ENCODE results near the gene CTIF.

CTIF gene

GRCh38 chr18:48534364-48534763, 4.5 kb upstream of the CTIF start:
- no peak for DNase-seq

DNA sequence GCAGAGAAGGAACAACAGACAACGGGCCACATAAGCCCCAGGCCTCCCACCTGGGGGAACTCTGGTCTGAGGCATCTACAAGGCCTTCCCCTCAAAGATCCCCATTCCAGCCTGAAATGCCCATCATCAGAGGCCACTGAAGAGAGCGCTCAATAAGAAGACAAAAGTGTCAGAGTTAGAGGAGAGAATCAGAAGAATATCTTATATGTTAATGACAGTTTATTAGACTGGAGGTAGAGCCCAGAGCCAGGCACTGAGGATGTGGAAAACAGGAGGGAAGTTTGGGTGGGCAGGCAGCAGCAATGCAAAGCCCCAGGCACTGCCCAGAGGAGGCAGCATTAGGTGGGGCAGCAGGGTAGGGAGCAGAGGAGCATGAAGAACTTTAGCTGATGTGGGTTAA, 2.9 kb upstream of the CTIF start:
- no peak for DNase-seq

DNA sequence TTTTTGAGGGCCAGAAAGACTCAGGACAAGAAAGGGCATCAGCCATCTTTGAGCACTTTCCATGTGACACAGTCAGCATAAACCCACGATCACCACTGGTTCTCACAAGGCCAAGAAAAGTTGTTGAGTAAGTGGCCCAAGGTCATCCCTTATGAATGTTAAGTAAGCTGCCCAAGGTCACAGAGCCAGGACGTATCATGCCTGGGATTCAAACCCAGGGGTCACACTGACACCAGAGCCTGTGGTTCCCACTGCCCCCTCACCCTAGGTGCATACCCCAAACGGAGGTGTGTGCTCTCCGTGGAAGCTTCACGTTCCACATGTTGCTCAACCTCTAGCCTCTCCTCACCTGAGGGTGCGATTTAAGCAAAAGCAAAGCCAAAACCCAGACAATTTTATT, 2.3 kb upstream of the CTIF start:
- no peak for DNase-seq

DNA sequence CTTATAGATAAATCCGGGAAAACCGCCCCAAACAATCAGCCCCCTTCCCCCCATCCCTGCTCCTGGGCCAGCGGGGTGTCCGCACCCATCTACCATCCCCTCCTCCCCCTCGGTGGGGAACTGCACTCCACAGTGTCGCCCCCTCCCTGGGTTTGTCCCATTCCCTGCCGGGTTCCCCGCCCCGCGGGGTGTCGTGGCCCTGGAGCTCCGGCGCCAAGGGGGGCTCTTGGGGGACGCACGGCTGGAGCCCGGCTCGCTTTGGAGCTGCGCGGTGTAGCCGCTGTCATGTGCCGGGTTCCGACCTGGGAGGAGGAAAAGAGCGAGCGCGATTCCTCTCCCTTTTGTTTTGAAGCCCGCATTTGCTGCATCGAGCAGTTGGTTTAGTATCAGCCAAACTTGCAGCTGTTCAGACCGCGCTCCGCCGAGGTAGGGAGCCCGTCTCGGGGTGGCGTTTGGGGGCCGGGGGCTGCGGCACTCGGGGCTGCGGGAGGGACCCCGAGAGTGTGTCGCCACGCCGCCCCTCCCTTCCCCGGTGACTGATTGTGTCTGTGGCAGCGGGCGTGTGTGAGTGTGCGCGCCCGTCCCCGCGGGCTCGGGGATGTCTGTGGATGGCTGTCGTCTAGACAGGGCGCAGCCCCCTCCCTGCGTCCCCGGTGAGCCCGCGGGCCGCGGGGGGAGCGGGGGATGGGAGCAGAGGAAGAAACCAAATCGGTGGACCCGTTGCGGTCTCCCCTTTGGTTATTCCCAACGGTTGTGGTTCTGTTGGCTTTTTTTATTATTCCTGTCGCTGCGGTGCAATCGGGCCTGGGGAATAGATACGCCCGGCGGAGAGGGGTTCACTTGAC, 797 bp downstream of the CTIF start:
- no peak for DNase-seq

- no peak for DNase-seq
These were observed 1.6 kb downstream of the CTIF start for GRCh38 chr18:48540251-48541025.

- DNase-seq, result no peak
These were observed 2.4 kb downstream of the CTIF start for GRCh38 chr18:48541026-48541746.

DNA sequence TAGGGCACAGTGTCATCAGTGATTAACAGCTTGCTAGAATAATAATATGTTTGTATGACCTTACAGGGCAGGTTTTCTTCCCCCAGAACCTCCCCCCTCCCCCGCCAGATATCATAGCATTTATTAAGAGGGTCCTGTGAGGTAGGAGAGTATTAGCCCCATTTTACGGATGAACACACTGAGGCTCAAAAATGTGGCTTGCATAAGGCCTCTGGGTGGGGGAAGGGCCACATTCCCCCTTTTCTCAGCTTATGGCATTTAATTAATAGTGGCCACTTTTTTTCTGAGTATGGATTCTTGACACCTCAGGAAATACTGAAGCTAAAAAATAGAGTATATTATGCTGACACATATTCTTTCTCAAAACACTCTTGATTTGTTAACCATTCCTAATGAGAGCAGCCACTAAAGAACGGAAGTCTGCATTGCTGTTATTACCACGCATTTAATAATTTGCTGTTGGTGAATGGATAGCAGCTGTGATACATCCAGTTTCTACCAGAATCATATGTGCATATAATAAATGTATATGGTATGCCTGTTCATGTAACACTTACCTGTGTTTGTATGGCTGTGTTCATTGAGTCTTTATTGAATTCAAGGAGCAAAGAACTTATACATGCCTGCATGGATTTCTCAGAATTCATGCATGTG, 3.0 kb downstream of the CTIF start:
- DNase-seq, result no peak

DNA sequence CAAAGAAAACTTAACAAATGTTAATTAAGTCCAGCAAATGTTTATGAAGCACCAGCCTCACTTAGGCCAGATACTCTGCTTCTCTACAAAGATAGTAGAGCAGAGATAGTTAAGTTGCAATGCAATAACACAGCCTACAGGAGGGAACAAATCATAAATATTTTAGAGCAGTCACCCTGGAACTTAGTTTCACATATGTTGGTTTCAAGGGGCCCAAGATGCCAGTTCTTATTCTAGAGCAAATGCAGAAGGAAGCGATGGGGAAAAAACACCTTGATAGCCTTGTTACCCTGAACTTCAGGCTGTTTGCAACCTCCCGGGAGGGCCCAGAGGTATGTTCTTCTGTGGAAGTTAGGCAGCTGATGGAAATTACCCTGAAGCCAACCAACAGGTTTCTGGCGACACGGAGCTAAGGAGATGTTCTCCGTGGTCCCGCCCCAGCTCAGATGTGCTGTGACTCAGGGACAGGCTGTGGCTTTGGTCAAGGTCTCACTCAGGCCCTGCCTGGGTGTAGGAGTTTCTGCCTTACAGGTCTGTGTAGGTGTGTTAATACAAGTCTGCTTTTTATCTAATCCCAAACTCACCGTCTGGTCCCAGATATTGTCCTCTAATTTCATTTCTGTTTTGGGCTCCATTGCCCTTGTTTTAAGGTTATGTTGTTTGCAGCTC, 3.8 kb downstream of the CTIF start:
- no peak for DNase-seq

DNA sequence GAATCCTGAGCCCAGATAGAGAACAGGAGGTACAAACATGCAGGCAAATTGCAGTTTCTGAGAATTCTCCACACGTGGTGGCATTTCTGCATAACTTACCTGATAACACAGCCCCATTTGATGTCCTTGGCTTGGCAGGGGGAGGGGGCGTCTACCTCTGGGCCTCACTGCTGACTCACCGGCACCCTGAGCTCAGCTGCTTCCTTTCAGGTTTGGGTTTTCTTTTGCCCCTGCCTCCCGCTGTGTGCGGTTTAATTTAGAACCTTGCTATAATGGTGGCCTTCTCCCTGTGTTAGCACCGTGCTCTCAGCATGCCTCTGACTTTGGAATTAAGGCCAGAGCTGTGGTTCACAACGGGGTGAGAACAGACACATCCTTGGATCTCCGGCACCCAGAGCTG, 4.4 kb downstream of the CTIF start:
- DNase-seq, result no peak

DNA sequence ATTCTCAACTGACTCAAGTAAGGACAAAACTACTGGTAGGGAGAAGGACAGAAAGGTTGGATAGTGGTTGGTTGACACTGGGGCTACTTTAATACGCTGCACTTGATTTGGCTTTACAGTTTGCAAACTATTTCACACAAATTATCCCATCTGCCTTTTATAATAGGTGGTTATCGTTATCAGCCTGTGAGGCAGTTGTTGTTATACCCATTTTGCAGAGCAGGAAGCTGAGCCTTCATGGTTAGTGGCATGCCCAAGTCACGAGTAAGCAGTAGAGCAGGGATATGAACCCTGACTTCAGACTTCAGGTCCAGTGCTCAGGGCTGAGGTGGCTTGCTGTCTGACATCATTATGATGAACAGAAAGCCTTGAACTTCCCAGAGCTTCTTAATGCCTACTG, 5.3 kb downstream of the CTIF start:
- no peak for DNase-seq

GRCh38 chr18:48544661-48545415, 6.0 kb downstream of the CTIF start:
- no peak for DNase-seq

- DNase-seq, result no peak
These were observed 7.0 kb downstream of the CTIF start for GRCh38 chr18:48545757-48546321.

- DNase-seq, result no peak
These were observed 7.6 kb downstream of the CTIF start for GRCh38 chr18:48546396-48546795.

DNA sequence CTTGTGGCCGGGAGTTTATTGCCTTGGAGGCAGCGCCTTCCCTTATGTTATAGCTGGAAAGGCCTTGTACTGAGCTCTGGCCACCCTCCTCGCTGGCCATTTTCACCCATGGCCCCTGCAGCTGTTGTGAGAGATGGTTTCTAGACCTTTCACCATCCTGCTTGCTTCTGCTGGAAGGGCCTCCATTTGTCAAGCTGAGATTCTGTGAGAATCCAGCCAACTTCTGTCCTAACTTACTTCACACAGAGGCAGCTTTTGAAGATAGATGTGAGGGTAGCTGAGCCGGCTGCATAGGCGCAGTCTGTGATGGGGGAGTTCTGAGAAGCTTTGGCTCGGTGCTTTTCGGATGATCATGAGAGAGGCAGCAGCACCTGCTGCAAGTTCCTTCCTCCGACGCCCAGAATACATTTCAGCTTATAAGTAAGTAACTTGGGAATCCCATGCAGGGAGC, 8.7 kb downstream of the CTIF start:
- DNase-seq, result no peak

- DNase-seq, result no peak
These were observed 9.4 kb downstream of the CTIF start for GRCh38 chr18:48548011-48548771.

GRCh38 chr18:48548921-48549320, 10.1 kb downstream of the CTIF start:
- no peak for DNase-seq

- DNase-seq, result no peak
These were observed 11.4 kb downstream of the CTIF start for GRCh38 chr18:48550101-48550729.

GRCh38 chr18:48551100-48551499, 12.3 kb downstream of the CTIF start:
- DNase-seq, result no peak

GRCh38 chr18:48552130-48552529, 13.3 kb downstream of the CTIF start:
- no peak for DNase-seq

GRCh38 chr18:48553236-48553635, 14.4 kb downstream of the CTIF start:
- no peak for DNase-seq

All from AML-193 (cell line).